ENCODE data around the gene ASTN2. TPM values are rescaled to one million over a fixed set of nuclear protein-coding genes. Genes with fewer than 3 reads are reported as not detected.
"Not testable (repeated sequence)": the region's sequence is repeated elsewhere in the genome, so short reads cannot be mapped to it uniquely, and the experiment has no call there.

Gene ASTN2
- total RNA-seq, 1 donor from 2014 or later: 4.2 TPM

DNA sequence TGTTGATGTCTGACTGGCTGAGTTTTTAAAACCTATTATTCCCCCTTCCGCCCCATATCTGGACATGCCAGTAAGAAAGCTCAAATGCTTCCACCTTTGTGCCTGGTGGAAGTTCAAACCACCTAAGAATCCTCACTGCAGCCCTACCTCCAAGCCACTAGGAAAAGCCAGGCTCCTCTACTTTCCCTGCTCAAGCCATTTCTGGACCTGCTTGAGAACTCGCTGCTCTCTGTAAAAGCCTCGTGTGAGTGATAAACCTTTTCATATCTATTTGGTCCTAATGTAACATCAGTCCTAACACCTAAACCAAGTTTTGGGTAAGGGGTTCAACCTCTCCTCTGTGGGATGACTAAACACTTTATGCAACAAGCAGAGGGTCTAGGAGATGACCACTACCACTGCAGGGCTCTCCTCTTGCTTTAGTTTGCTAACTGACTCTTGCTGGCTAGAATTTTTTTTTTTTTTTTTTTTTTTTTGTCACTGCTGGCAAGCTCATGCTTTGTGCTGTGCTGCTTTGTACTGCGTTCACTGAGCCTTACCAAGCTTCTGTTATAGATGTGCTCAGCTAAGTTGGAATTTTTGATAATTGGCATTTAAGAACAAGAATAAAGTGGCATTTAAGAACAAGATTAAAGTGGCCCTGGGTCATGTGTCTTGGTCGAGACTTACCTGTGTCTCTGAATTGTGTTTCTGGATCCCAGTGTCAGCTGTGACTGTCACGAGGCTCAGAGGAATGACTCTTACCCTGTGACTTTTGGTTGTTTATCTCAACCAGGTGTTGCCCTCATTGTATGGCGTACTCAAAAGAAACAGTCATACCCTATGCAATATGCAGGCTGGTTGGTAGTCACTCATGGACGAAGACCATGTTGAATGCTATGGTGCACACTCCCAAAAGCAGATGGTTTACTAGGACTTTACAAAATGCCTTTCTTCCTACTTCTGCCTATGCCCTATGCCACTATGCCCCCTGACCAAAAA, 708.3 kb downstream of the ASTN2 start:
- intact Hi-C loops (cut with micrococcal nuclease): no loop called here

GRCh38 chr9:116705531-116705930, 709.3 kb downstream of the ASTN2 start:
- intact Hi-C loops (cut with micrococcal nuclease): no loop called here

GRCh38 chr9:116704470-116704869, 710.4 kb downstream of the ASTN2 start:
- intact Hi-C loops (cut with micrococcal nuclease): no loop called here

- intact Hi-C loops (cut with micrococcal nuclease): no loop called here
These were observed 711.2 kb downstream of the ASTN2 start for GRCh38 chr9:116703634-116704033.

- intact Hi-C loops (cut with micrococcal nuclease): no loop called here
These were observed 712.8 kb downstream of the ASTN2 start for GRCh38 chr9:116701940-116702642.

- intact Hi-C loops (cut with micrococcal nuclease): no loop called here
These were observed 713.7 kb downstream of the ASTN2 start for GRCh38 chr9:116700882-116701865.

GRCh38 chr9:116700279-116700678, 714.6 kb downstream of the ASTN2 start:
- intact Hi-C loops (cut with micrococcal nuclease): no loop called here

GRCh38 chr9:116697887-116698286, 717.0 kb downstream of the ASTN2 start:
- intact Hi-C loops (cut with micrococcal nuclease): no loop called here

DNA sequence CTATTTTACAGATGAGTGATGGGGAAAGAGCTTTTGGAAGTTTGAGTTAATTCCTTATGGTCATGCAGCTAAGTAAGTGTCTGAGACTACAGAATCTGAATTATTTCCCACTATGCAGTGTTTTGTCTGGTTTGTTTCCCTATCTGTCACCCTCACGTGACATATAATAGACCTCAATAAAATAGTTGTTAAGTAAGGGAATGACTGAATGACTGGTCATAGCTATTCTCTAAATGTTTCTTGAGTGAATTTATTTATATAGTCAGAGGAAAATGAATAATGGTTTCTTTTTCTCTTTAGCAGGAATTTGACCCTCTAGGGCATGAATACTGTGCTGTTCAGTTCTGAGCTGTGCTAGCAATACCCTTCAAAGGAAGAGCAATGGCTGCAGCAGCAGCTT, 717.5 kb downstream of the ASTN2 start:
- intact Hi-C loops (cut with micrococcal nuclease): no loop called here

DNA sequence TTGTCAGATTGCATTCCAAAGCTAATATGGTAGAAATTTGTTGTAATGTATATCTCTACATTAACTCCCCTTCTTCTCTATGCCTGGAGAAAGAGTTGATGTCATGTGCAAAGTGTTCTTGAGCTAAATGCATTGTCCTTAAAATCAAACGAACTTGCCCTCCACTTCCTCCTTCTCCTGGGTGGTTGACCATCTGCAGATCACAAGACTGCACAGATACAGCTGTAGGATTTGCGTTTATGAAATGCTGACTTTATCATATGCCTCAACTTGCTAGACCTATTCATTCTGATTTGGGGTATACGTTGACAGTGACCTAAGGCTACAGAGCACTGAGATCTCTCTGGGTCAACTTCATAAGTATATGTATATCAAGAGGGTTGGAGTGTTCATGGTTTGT, 719.4 kb downstream of the ASTN2 start:
- intact Hi-C loops (cut with micrococcal nuclease): no loop called here

- intact Hi-C loops (cut with micrococcal nuclease): no loop called here
These were observed 720.0 kb downstream of the ASTN2 start for GRCh38 chr9:116694785-116695291.

GRCh38 chr9:116693233-116693731, 721.6 kb downstream of the ASTN2 start:
- intact Hi-C loops (cut with micrococcal nuclease): no loop called here

GRCh38 chr9:116692616-116693015, 722.2 kb downstream of the ASTN2 start:
- intact Hi-C loops (cut with micrococcal nuclease): no loop called here

DNA sequence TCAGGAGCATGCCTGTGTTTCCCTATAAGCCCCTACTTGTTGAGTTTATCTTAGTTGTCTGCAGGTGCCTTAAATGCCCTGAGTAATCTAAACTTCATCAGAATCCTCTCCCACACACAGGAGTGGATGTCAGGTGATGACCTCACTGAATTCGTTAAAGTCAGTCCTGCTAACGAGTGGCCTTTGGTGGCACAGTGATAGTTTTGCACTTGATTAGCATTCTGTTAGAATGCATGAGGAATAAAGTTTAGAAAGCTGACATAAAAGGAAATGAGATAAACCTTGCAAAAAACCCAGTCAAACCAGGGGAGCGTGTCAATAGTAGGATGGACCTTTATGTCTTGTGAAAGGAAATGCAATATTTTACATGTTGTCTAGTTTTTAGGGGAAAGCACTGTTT, 723.2 kb downstream of the ASTN2 start:
- intact Hi-C loops (cut with micrococcal nuclease): no loop called here

DNA sequence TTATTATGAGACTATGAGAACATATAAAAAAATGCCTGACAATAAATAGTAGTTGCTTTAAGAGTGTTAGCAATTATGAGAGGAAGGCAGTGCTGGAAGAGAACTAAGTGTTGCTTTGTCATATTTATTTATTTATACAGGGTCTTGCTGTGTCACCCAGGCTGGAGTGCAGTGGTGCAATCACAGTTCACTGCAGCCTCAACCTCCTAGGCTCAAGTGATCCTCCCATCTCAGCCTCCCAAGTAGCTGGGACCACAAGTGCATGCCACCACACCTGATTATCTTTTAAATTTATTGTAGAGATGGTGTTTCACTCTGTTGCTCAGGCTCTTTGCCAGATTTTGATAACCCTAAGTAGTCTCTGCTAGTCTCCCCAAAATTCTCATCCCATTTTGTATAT, 724.1 kb downstream of the ASTN2 start:
- intact Hi-C loops (cut with micrococcal nuclease): not testable (repeated sequence)

GRCh38 chr9:116689486-116690032, 725.3 kb downstream of the ASTN2 start:
- intact Hi-C loops (cut with micrococcal nuclease): no loop called here

- intact Hi-C loops (cut with micrococcal nuclease): no loop called here
These were observed 725.9 kb downstream of the ASTN2 start for GRCh38 chr9:116688806-116689485.

DNA sequence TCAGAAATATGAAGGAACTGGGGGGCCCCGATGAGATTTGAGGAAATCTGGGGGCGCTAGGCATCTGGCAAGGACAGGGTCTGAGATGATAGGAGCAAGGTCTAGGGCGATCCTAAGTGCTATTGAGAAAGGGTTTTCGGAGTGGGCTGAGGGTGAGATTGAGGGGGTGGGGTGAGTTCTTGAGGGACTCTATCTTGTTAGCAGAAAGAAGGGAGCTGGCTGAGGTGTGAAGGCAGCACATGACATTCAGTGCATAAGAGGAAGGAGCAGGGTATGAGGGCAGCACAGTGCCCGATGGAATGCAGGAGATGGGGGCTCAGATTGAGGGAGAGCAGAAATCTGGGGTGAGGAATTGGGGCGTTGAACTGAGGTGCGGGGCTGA, 727.1 kb downstream of the ASTN2 start:
- intact Hi-C loops (cut with micrococcal nuclease): no loop called here

GRCh38 chr9:116687074-116687753, 727.6 kb downstream of the ASTN2 start, which contains the start of gene TRIM32:
Gene TRIM32 (plus strand): TSS chr9:116687305. CDS start chr9:116697743, 10,438 bp downstream.
- intact Hi-C loops (cut with micrococcal nuclease): no loop called here
